ENCODE measurements around the gene TAS2R3.

GRCh38 chr7:141788296-141788695 lies 24.4 kb downstream of the TAS2R3 start:
- no peak for TF ChIP-seq EZH2 (IDR thresholded peaks at IDR 0.05)
- TF ChIP-seq POLR2AphosphoS5 (IDR thresholded peaks at IDR 0.05; ENCODE audit: borderline replicate concordance, low read depth, low read length): no peak
- TF ChIP-seq FOXP2 (optimal IDR thresholded peaks at IDR 0.05; ENCODE audit: control extremely low read depth, extremely low read length, insufficient read depth): no peak

Measured in SK-N-MC (cell line).